PC-3 (cell line): ENCODE results near the gene KNCN. TPM values are rescaled to one million over a fixed set of nuclear protein-coding genes. Genes with fewer than 3 reads are reported as not detected.

Source experiments
- ATAC-seq: fragments of 200-7000 bp; cut with Tn5 transposase; 2 replicates; pipeline ENCODE4 v1.9.1; 2020; ENCODE audit warnings: mild to moderate bottlenecking, moderate library complexity
- BruUV-seq: library from RNA; stranded (reverse); fragments of 400-500 nt; replicated peaks from 2 replicates; lab custom pipeline; 2021; lab: Mats Ljungman, UMichigan
- CTCF ChIA-PET: fragments of 300-600 bp; sonication (Branson Sonifier 250); formaldehyde crosslinking; loops from one replicate; lab custom pipeline; 2022; ENCODE audit warnings: antibody characterized with exemption; lab: Charles Lee
- POLR2A ChIA-PET: fragments of 300-600 bp; sonication (Branson Sonifier 250); formaldehyde crosslinking; loops from one replicate; lab custom pipeline; 2022; ENCODE audit warnings: antibody characterized with exemption; ENCODE audit not compliant: unreplicated experiment; lab: Charles Lee
- DNase-seq: peaks from one replicate; pipeline ENCODE4 v3.0.0-alpha.2; 2015
- H2AFZ ChIP-seq: fragments of 300-600 bp; sonication (generic); 2 replicates; pipeline ENCODE4 v1.6.0; 2016; ENCODE audit warnings: antibody characterized with exemption, low read length
- H3F3A ChIP-seq: fragments of 300-600 bp; sonication (generic); one replicate; pipeline ENCODE4 v1.6.0; 2017; ENCODE audit warnings: antibody characterized with exemption, low read length, control low read depth, mild to moderate bottlenecking; ENCODE audit not compliant: unreplicated experiment
- H3K27ac ChIP-seq: fragments of 300-600 bp; sonication (generic); 2 replicates; pipeline ENCODE4 v1.5.1; 2016; ENCODE audit warnings: mild to moderate bottlenecking, low read length
- H3K27me3 ChIP-seq: fragments of 300-600 bp; sonication (generic); 2 replicates; pipeline ENCODE4 v1.6.1; 2016; ENCODE audit warnings: low read length, mixed read lengths
- H3K36me3 ChIP-seq: fragments of 300-600 bp; sonication (generic); 2 replicates; pipeline ENCODE4 v1.6.1; 2016; ENCODE audit warnings: low read depth, mixed run types, low read length, mixed read lengths
- H3K4me1 ChIP-seq: fragments of 300-600 bp; sonication (generic); 2 replicates; pipeline ENCODE4 v1.5.1; 2016; ENCODE audit warnings: low read length; ENCODE audit not compliant: insufficient read depth
- H3K4me2 ChIP-seq: fragments of 300-600 bp; sonication (generic); 2 replicates; pipeline ENCODE4 v1.6.0; 2016; ENCODE audit warnings: low read length
- H3K4me3 ChIP-seq: fragments of 300-600 bp; sonication (generic); 2 replicates; pipeline ENCODE4 v1.5.1; 2016; ENCODE audit warnings: mild to moderate bottlenecking, low read length, mixed read lengths
- H3K79me2 ChIP-seq: fragments of 300-600 bp; sonication (generic); 2 replicates; pipeline ENCODE4 v1.6.1; 2017; ENCODE audit warnings: low read length, mixed read lengths
- H3K9ac ChIP-seq: fragments of 300-600 bp; sonication (generic); 2 replicates; pipeline ENCODE4 v1.6.0; 2016; ENCODE audit warnings: mild to moderate bottlenecking, low read length
- H3K9me2 ChIP-seq: fragments of 300-600 bp; sonication (generic); replicated peaks from 2 replicates; pipeline ENCODE4 v1.6.1; 2016; ENCODE audit warnings: mixed run types, low read length, mixed read lengths
- H3K9me3 ChIP-seq: fragments of 300-600 bp; sonication (generic); 2 replicates; pipeline ENCODE4 v1.6.1; 2016; ENCODE audit warnings: low read length, mixed read lengths
- H4K20me1 ChIP-seq: fragments of 300-600 bp; sonication (generic); 2 replicates; pipeline ENCODE4 v1.6.1; 2016; ENCODE audit warnings: low read length, mixed read lengths
- CTCF ChIP-seq: fragments of 300-600 bp; sonication (generic); conservative IDR thresholded peaks from 2 replicates; pipeline ENCODE4 v1.5.1; 2017; ENCODE audit warnings: antibody characterized with exemption, low read depth, mild to moderate bottlenecking, low read length
- EZH2 ChIP-seq: fragments of 300-600 bp; sonication (generic); IDR thresholded peaks from one replicate; pipeline ENCODE4 v1.6.1; 2017; ENCODE audit warnings: antibody characterized with exemption, mild to moderate bottlenecking, low read length; ENCODE audit not compliant: unreplicated experiment
- EZH2phosphoT487 ChIP-seq: fragments of 300-600 bp; sonication (generic); IDR thresholded peaks from 2 replicates; pipeline ENCODE4 v1.6.1; 2018; ENCODE audit warnings: mild to moderate bottlenecking, antibody characterized with exemption, low read length, borderline replicate concordance
- intact Hi-C: fragments of 100-400 bp; cut with micrococcal nuclease; formaldehyde crosslinking; loops from 2 replicates; pipeline ENCODE4 v1.9.0; 2023
- total RNA-seq: library from RNA; depleted of rRNA; stranded (reverse); fragments of >200 nt; gene quantifications from 2 replicates; pipeline ENCODE4 v1.2.3, GENCODE V29; 2014

Gene KNCN
- total RNA-seq, 1 experiment from 2014 or later = not detected

GRCh38 chr1:46575778-46576177 lies 24.3 kb upstream of the KNCN start:
- no TSS peak for BruUV-seq
- no peaks in the 10 kb centered on the region for H4K20me1 ChIP-seq
- H3K4me2 ChIP-seq = no peak overlapping the region
- POLR2A ChIA-PET = no interaction called here
- H3F3A ChIP-seq = no peaks in the 10 kb centered on the region
- intact Hi-C loops = no loop called here
- no peaks in the 10 kb centered on the region for H3K79me2 ChIP-seq
- DNase-seq = no peak
- no peak overlapping the region for H3K27ac ChIP-seq
- H3K27me3 ChIP-seq = no peaks in the 10 kb centered on the region
- no peak overlapping the region for H3K4me3 ChIP-seq
- H3K4me1 ChIP-seq = peaks cover 5% of the 10 kb centered on the region; the same call in 1 of the 2 replicates
- no peak for TF ChIP-seq EZH2phosphoT487
- no peak for TF ChIP-seq CTCF
- no peak for TF ChIP-seq EZH2
- H3K9ac ChIP-seq = no peak overlapping the region
- CTCF ChIA-PET = no interaction called here
- H3K9me2 ChIP-seq = no peaks in the 10 kb centered on the region
- no peaks in the 10 kb centered on the region for H3K9me3 ChIP-seq
- no peak overlapping the region for H2AFZ ChIP-seq
- H3K36me3 ChIP-seq = peaks cover 14% of the 10 kb centered on the region; the same call in 1 of the 2 replicates
- no peak for ATAC-seq

DNA sequence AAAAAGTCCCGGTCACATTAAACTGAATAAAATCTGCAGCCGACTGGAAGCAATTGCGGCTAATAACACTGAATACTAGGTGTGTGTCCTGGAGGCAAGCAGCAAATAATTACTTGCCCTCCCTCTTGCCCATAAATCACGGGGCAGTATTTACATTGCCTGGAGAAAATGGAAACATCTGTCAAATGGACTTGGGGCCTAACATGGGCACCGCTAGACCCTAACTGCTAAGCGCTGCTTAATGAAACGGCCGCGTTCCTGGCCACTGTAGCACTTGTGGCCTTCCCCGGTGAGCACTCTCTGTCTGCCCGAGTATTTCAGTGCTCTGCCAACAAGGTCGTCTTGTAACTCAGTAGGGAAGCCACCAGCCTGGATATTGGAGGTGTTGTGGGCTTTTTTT lies 23.9 kb upstream of the KNCN start:
- H3K79me2 ChIP-seq = no peaks in the 10 kb centered on the region
- no peaks in the 10 kb centered on the region for H3K9me3 ChIP-seq
- H3K27me3 ChIP-seq = no peaks in the 10 kb centered on the region
- H4K20me1 ChIP-seq = no peaks in the 10 kb centered on the region
- H3F3A ChIP-seq = no peaks in the 10 kb centered on the region
- POLR2A ChIA-PET = no interaction called here
- H3K4me3 ChIP-seq = no peak overlapping the region
- peaks cover 10% of the 10 kb centered on the region; the same call in 1 of the 2 replicates for H3K36me3 ChIP-seq
- TF ChIP-seq EZH2 = no peak
- no peak for TF ChIP-seq EZH2phosphoT487
- TF ChIP-seq CTCF = no peak
- H3K27ac ChIP-seq = no peak overlapping the region
- intact Hi-C loops = no loop called here
- no peak overlapping the region for H3K4me2 ChIP-seq
- peaks cover 5% of the 10 kb centered on the region; the same call in 1 of the 2 replicates for H3K4me1 ChIP-seq
- DNase-seq (no peak), ATAC-seq (no peak)
- CTCF ChIA-PET = no interaction called here
- no TSS peak for BruUV-seq
- no peaks in the 10 kb centered on the region for H3K9me2 ChIP-seq
- no peak overlapping the region for H2AFZ ChIP-seq
- H3K9ac ChIP-seq = no peak overlapping the region

DNA sequence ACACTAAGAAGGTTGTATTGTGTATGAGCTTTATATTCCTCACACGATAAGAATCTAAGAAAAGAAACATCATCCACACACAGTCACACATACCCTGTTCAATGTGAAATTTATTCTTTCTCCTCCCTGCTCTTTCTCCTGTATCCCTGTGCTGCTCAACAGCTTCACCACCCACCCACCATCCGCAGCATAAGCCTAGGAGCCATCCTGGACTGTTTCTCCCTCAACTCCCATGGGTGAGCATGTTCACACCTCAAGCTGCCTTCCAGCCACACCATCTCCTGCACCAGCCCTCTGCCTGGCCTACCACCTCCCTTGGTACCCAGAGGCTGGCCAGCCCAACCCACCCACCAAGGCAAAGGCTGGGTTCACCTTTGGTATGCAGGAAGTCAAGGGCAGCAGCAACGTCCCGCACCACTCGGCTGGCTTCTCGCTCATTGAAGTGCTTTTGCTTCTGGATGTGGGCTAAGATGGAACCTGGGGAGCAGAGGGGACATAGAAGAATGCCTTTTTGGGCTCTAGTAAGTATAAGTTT lies 20.3 kb upstream of the KNCN start:
- TF ChIP-seq CTCF (no peak), EZH2 (no peak), EZH2phosphoT487 (no peak)
- ATAC-seq = no peak

More for the DNA sequence above, 20.3 kb upstream of the KNCN start:
- Histone ChIP-seq H3K9me3 (no peaks in the 10 kb centered on the region), H3K4me3 (no peak overlapping the region), H3K9me2 (no peaks in the 10 kb centered on the region), H3K36me3 (peaks cover 3% of the 10 kb centered on the region; the same call in 1 of the 2 replicates), H3F3A (no peaks in the 10 kb centered on the region), H3K9ac (no peak overlapping the region), H3K27ac (no peak overlapping the region), H3K4me2 (no peak overlapping the region), H2AFZ (no peak overlapping the region), H3K79me2 (no peaks in the 10 kb centered on the region), H3K4me1 (peaks cover 5% of the 10 kb centered on the region; the same call in 1 of the 2 replicates), H4K20me1 (no peaks in the 10 kb centered on the region), H3K27me3 (no peaks in the 10 kb centered on the region)
- intact Hi-C loops = no loop called here
- DNase-seq = no peak
- no TSS peak for BruUV-seq
- ChIA-PET CTCF (no interaction called here), POLR2A (interaction anchor here (0.5 to 0.6 kb wide), 2 partner anchors 155 to 323 kb away, joined by 3 to 4 read pairs; no protein-coding TSS in a partner anchor)
